OCI-LY3 (cell line): ENCODE results near the gene MAPK14.

Source experiments
- H2AFZ ChIP-seq: fragments of 200-600, 300-600 bp; shearing (Covaris generic); 2 replicates; pipeline ENCODE4 v1.6.0; 2014; ENCODE audit warnings: antibody characterized with exemption, low read depth, low read length
- H3K27ac ChIP-seq: fragments of 200-600, 300-600 bp; sonication (generic); 2 replicates; pipeline ENCODE4 v1.5.1; 2014; ENCODE audit warnings: mild to moderate bottlenecking, low read length, moderate library complexity, mixed read lengths
- H3K27me3 ChIP-seq: fragments of 200-600, 300-600 bp; sonication (generic); 2 replicates; pipeline ENCODE4 v1.6.1; 2014; ENCODE audit warnings: low read depth, low read length, mixed read lengths
- H3K36me3 ChIP-seq: fragments of 200-600, 300-600 bp; sonication (generic); replicated peaks from 2 replicates; pipeline ENCODE3; 2014; ENCODE audit warnings: low read depth, low read length, mixed read lengths
- H3K4me1 ChIP-seq: fragments of 300-600, 200-600 bp; sonication (generic); 2 replicates; pipeline ENCODE4 v1.6.1; 2014; ENCODE audit warnings: low read length, mixed read lengths
- H3K4me2 ChIP-seq: fragments of 200-600, 300-600 bp; sonication (generic); 2 replicates; pipeline ENCODE4 v1.6.1; 2014; ENCODE audit warnings: low read length, mixed read lengths
- H3K4me3 ChIP-seq: fragments of 300-600, 200-600 bp; sonication (generic); 2 replicates; pipeline ENCODE4 v1.5.1; 2014; ENCODE audit warnings: antibody characterized with exemption, mild to moderate bottlenecking, low read length, moderate library complexity
- H3K79me2 ChIP-seq: fragments of 300-600, 200-600 bp; shearing (Covaris generic); 2 replicates; pipeline ENCODE4 v1.6.1; 2014; ENCODE audit warnings: mild to moderate bottlenecking, low read length, mixed read lengths
- H3K9ac ChIP-seq: fragments of 300-600, 200-600 bp; shearing (Covaris generic); 2 replicates; pipeline ENCODE4 v1.6.0; 2014; ENCODE audit warnings: mild to moderate bottlenecking, low read length, moderate library complexity
- H3K9me3 ChIP-seq: fragments of 200-600, 300-600 bp; shearing (Covaris generic); 2 replicates; pipeline ENCODE4 v1.6.1; 2014; ENCODE audit warnings: low read length, mixed read lengths; ENCODE audit not compliant: insufficient read depth
- H4K20me1 ChIP-seq: fragments of 200-600, 300-600 bp; sonication (generic); 2 replicates; pipeline ENCODE4 v1.6.1; 2016; ENCODE audit warnings: low read length, mixed read lengths; ENCODE audit not compliant: insufficient read depth
- CTCF ChIP-seq: fragments of 200-600, 300-600 bp; sonication (generic); IDR thresholded peaks from 2 replicates; pipeline ENCODE4 v1.5.1; 2014; ENCODE audit warnings: antibody characterized with exemption, low read length, low read depth
- EZH2phosphoT487 ChIP-seq: fragments of 200-600 bp; shearing (Covaris generic); IDR thresholded peaks from 2 replicates; pipeline ENCODE4 v1.6.1; 2018; ENCODE audit warnings: antibody characterized with exemption, mixed run types, low read depth

Gene MAPK14

GRCh38 chr6:36068586-36068985 is 41.0 kb downstream of the MAPK14 start:
- Histone ChIP-seq H2AFZ (no peak overlapping the region), H3K4me3 (no peak overlapping the region), H3K27ac (no peak overlapping the region), H4K20me1 (peaks cover 14% of the 10 kb centered on the region; the same call in 1 of the 2 replicates), H3K9ac (no peak overlapping the region), H3K4me1 (peaks cover 14% of the 10 kb centered on the region), H3K27me3 (no peaks in the 10 kb centered on the region), H3K36me3 (peaks cover 2% of the 10 kb centered on the region), H3K4me2 (no peak overlapping the region), H3K9me3 (no peaks in the 10 kb centered on the region), H3K79me2 (peaks cover 37% of the 10 kb centered on the region)
- TF ChIP-seq EZH2phosphoT487, result no peak
- no peak for TF ChIP-seq CTCF

DNA sequence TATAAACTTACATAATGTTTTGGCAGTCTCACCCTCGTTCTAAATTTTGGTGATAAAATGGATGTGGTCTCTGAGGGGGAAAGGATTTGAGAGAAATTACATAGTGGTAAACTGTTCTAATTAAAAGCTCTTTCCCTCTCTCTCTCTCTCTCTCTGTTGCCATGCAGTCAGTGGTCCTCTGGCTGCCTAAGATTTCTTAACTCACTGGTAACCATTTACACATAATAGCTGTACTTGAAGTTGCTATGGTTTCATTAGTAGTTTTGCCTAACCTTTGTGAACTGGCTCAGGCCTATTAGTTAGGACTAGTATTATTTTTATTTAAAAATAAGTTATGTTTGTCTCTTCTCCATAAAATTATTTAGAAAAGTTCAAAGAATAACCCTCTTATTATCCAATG is 42.0 kb downstream of the MAPK14 start:
- peaks cover 37% of the 10 kb centered on the region for H3K79me2 ChIP-seq

GRCh38 chr6:36070252-36070651 is 42.6 kb downstream of the MAPK14 start:
- peaks cover 31% of the 10 kb centered on the region for H3K79me2 ChIP-seq
- H3K4me1 ChIP-seq, result peaks cover 14% of the 10 kb centered on the region
- no peak overlapping the region for H3K27ac ChIP-seq
- H3K36me3 ChIP-seq, result peaks cover 3% of the 10 kb centered on the region
- TF ChIP-seq CTCF (no peak), EZH2phosphoT487 (no peak)
- H2AFZ ChIP-seq, result no peak overlapping the region
- H4K20me1 ChIP-seq, result peaks cover 14% of the 10 kb centered on the region; the same call in 1 of the 2 replicates
- H3K9ac ChIP-seq, result no peak overlapping the region
- H3K4me2 ChIP-seq, result no peak overlapping the region
- no peaks in the 10 kb centered on the region for H3K27me3 ChIP-seq
- H3K4me3 ChIP-seq, result no peak overlapping the region
- no peaks in the 10 kb centered on the region for H3K9me3 ChIP-seq

More for the DNA sequence above, 42.0 kb downstream of the MAPK14 start:
- Histone ChIP-seq H3K27ac (no peak overlapping the region), H4K20me1 (peaks cover 14% of the 10 kb centered on the region; the same call in 1 of the 2 replicates), H3K4me1 (peaks cover 14% of the 10 kb centered on the region), H3K27me3 (no peaks in the 10 kb centered on the region), H3K9me3 (no peaks in the 10 kb centered on the region), H3K36me3 (peaks cover 3% of the 10 kb centered on the region), H2AFZ (no peak overlapping the region), H3K4me3 (no peak overlapping the region), H3K9ac (no peak overlapping the region), H3K4me2 (no peak overlapping the region)
- TF ChIP-seq EZH2phosphoT487, result no peak
- no peak for TF ChIP-seq CTCF

GRCh38 chr6:36071281-36071680 is 43.7 kb downstream of the MAPK14 start:
- Histone ChIP-seq H3K4me2 (no peak overlapping the region), H3K79me2 (peaks cover 27% of the 10 kb centered on the region), H3K27ac (no peak overlapping the region), H2AFZ (no peak overlapping the region), H4K20me1 (peaks cover 9% of the 10 kb centered on the region; the same call in 1 of the 2 replicates), H3K4me3 (no peak overlapping the region), H3K27me3 (no peaks in the 10 kb centered on the region), H3K9ac (no peak overlapping the region), H3K4me1 (peaks cover 6% of the 10 kb centered on the region), H3K9me3 (no peaks in the 10 kb centered on the region), H3K36me3 (peaks cover 3% of the 10 kb centered on the region)
- TF ChIP-seq CTCF (no peak), EZH2phosphoT487 (no peak)
